SW480 (cell line): ENCODE measurements around the gene KYNU.
"Not testable (repeated sequence)": the region's sequence is repeated elsewhere in the genome, so short reads cannot be mapped to it uniquely, and the experiment has no call there.

Experiments
- DNase-seq: peaks from one replicate; pipeline ENCODE4 v3.0.0-alpha.2; 2016; ENCODE audit warnings: low spot score

KYNU gene

DNA sequence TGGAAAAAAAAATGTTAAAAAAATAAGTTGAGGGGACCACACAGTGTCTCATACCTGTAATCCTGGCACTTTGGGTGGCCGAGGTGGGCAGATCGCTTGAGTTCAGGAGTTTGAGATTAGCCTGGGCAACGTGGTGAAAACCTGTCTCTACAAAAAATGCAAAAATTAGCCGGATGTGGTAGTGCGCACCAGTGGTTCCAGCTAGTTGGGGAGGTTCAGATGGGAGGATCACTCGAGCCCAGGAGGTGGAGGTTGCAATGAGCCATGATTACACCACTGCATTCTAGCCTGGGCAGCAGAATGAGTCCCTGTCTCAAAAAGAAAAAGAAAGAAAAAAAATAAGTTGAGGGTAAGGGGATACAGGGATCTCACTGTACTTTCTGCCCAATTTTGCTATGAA lies 6.1 kb upstream of the KYNU start:
- DNase-seq: no peak

DNA sequence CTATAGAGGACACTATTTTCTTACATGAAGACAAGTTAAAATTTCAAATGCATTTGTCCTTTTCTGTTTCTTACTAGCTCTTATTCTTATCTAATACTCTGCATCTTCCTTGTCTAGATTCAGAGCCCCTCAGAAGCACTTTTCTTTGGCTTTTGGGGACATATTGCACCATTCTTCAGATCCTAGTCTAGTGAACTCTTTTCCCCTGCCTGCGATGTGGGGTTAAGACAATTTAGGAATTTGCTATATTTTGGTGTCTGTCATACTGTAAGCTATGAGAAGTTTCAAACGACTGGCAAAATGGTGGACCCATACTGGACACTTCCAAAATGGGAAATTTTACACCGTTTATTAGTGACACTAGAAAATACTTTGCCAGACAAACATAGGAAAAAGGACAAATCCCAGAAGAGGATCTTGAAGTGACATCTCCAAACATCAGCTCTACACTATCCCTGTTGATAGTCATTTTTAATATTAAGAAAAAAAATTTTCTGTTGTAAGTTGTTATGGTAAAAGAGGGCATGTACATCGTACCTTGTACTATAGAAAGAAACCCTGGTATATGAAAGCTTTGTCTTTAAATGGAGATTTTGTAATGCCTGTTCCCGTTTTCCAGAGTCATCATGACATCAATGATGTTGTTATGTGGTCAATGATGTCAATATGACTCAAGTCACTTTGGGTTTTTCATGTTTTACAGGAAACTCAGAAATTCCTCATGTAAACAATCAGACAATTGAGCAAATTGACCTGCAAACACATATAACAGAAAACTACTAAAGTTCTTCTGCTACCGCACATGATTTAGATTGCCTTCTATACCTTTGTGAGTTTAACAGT lies 4.4 kb upstream of the KYNU start:
- no peak for DNase-seq

DNA sequence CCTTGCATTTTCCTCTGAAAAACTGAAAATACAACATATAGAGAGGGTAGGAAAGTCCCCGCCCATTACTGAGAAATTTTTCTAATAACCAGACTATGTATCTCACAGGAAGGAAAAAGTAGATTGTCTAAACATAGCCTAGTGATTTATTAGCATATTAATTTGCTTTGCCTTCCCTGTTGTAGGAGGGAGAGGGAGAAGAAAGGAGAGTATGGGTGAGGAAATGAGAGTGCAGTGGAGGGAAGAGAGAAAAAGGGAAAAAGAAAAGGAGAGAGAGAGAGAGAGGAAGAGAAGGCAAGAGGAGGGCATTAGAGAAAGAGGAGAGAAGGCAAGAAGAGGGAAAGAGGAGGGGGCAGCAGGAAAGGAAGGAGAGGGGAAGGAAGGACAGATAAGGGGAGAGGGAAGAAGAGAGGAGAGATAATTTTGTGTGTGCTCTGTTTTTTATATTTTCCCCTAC lies 3.6 kb upstream of the KYNU start:
- DNase-seq: no peak

DNA sequence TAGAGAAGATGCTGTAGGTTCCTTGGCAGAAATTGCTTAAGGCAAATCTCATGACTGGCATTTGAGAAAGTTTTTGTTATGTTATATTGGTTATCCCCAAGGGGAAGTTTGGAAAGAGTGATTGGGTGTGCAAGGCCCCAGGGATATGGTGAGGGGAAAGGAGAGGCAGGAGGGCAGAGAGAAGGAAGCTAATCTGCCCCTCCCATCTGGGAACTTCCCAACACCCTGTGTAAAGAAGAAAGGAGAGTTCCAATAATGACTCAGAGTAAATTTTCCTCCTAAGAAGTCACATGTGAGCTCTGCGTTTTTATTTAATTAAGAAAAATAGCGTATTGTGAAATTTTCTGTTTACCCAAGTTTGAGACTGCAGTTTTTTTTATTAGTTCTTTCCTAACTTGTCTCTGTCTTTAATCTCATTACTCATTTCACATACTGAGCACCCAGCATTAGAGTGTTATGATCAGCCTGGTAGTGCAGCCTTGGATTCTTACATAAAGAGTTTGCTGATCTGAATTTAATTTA lies 3.1 kb upstream of the KYNU start:
- DNase-seq: no peak

DNA sequence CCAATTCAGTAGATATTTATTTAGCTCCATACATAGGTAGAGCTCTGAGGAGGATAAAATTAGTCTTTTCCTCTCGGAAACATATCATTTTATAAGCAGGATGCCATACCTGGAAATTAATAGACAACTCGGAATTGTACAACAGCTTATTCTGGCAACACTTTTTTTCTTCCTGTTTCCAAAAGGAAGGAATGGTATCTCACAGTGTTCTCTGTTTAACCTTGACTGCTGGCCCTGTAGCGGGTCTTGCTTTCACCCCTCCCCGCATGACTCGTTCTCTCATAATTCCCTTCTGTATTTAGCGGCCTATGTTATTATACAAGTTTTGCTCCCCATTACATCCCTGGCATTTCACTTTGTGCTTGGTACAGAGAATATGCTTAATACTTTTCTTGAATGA lies 2.5 kb upstream of the KYNU start:
- no peak for DNase-seq

DNA sequence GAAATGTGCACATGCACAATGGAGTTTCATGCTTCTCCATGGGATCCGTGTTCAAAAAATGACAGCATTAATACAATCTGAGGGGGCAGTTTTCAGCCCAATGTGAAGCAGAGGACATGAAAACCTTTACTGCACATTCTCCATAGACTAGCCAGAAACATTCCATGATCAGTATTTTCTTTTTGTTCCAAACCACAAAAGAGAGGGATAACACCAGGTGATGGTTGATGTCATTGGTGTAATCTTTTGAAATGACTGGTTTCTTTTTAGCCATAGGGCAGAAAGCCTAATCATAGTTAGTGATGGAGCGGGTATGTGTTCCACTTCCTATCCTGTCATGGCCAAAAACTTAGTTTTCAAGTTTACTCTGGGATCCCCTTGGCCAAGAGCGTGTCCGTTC lies 1.8 kb upstream of the KYNU start:
- DNase-seq: no peak

DNA sequence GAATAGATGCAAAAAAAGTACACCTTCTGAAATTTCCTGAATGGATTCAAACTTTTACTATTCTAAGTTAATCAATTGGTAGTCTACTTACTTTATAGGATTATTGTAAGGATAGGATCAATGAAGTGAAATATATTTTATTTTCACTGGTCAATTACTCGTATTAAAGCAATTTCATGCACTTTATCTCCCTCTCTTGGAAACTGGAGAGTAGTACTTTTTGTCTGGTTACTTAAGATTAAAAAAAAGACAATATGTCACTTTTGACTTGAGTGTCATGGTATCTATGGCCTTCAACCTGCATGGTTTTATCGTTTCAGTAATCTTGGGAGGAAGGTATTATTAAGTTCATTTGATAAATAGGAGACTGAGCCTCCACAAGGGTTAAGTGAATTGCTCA lies 1.0 kb upstream of the KYNU start:
- DNase-seq: no peak

DNA sequence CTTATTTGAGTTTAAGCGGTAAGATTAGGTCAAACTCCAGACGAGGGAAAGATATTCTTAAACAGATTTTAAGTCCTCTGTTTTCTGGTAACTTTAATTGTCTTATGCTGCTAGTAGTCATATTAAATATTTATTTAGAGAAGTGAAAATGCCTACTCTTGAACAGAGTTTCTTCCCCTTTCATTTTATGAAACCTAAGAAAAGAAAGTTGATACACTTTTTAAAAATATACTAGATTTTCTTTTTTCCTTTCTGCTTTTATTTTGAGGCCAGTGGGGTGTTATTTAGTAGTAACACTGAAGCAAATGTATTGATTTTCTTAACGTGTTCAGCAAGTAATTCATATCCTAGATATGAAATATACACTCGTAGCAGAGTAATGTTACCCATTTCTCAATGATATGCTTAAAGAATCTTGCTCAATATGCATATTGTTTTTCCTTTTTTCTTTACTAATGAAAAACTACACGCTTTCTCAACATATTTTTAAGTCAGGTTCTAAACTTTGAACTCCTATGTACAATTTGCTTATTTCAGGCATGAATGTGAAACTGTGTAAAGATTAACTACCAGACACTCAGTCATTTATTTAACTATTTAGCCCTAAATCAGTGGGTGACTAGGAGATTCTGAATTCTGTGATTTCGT lies 691 bp downstream of the KYNU start:
- DNase-seq: no peak

DNA sequence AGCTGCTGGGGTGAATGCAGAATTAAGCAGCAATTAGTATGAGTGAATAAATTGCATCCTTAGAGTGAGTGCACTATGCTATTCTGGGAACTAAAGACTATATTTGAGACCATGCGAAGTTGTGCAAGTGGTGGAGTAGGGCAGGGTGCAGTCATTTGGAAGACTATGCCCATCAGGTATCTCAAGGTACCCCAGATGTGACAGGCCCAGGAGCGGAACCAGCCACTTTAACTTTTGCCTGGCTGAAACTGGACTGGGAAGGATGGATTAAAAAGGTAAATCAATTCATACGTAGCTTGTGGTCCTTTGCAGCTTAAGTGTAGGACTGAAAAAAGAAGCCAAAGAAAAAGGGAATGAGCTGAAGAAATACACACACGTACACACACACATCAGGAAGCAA lies 1.7 kb downstream of the KYNU start:
- no peak for DNase-seq

DNA sequence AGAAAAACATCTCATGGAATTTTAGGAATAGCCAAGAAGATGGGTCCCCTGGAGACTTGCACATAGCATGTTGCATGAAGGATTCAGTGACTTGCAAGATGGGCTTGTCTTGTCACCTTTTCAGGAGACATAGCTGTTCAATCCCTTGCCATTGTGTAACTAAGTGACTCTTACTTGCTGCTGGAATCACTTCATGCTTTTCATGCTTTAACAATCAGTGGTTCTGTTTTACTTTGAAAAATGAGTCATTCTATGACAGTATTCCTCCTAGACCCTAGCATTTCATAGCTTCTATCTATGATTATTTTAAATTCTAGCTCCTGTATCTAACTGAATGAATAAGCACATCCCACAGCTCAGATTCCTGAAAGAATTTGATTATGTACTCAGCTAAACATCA lies 2.8 kb downstream of the KYNU start:
- no peak for DNase-seq

DNA sequence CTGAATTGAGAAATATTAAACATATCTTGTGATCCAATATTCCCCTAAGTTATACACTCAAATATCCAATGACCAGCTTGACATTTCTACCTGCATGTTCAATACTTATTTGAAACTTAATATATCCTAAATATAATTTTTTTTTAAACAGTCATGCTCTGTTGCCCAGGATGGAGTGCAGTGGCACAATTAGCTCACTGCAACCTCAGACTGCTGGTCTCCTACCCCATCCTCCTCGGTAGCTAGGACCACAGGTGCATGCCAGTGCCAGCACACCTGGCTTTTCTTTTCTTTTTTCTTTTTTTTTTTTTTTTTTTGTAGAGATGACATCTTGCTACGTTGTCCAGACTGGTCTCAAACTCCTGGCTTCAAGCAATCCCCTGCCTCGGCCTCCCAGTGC lies 4.2 kb downstream of the KYNU start:
- DNase-seq: no peak

DNA sequence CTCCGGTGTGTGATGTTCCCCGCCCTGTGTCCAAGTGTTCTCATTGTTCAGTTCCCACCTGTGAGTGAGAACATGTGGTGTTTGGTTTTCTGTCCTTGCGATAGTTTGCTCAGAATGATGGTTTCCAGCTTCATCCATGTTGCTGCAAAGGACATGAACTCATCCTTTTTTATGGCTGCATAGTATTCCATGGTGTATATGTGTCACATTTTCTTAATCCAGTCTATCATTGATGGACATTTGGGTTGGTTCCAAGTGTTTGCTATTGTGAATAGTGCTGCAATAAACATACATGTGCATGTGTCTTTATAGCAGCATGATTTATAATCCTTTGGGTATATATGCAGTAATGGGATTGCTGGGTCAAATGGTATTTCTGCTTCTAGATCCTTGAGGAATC lies 5.0 kb downstream of the KYNU start:
- DNase-seq: not testable (repeated sequence)

DNA sequence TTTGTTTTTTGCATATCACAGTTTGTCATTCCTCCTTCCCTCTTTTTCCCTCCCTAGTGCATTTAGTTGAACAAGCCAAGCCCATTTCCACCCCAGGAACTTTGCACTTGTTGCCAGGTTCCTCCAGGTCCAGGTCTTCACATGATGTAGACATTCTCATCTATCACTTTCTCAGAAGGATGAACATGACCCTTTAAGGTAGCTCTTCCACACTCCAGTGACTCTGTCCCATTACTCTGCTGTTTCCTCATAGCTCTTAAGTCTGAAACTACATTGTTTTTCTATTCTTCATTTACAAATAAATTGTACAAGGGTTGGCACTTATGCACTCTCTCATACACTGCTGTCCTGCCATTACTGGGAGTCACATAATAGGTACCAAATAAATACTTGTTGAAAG lies 6.1 kb downstream of the KYNU start:
- DNase-seq: no peak

DNA sequence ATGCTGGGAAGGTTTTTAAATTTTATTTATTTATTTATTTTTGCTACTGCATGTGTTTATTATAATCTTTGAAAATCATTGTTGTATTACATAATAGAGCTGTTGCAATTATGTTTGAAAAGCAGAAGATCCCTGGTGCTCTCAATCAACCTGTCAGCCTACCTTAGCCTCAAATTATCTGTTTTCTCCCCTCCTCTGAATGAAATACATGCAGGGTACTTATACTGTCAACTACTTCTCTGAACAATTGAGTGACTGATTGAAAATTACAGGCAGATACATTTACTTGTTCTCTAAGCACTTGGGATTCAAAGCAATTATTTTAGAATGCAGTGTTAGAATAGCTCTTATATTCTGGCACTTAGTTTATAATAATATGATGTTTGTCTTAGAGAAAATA lies 8.1 kb downstream of the KYNU start:
- no peak for DNase-seq

DNA sequence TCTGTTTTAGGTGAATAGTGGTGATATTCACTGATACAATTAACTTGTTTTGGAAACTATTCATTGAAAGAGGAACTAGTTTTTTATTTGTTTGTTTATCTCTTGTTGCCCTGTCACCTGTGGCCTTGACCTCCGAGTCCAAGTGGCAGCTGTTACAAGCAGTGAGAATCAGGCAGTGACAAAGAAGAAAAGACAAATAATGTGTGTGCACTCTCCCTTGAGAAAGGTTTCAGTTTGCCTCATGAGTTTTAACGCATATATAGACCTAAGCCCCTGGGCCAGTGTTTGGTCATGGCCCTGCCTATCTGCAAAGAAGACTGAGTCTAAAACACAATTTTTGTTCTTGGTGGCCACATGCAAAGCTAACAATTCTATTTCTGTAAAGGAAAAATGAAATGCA lies 15.3 kb downstream of the KYNU start:
- DNase-seq: no peak

DNA sequence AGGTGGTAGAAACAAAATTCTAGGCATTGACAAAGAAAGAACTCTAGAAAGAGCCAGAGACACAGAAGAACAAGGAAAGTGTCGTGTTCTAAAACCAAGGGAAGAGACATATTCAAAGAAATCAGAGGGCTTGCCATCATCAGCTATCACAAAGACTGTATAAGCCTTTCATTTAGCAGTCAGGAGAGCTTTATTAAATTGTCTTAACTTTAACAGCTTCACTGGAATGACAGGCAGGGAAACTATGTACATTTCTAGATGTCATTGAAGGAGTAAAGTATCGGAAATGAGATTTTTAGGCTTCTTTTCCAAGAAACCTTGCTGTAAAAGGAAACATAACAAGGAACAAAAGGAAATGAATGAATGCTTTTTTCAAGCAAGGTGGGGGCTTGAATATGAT lies 15.8 kb downstream of the KYNU start:
- no peak for DNase-seq

DNA sequence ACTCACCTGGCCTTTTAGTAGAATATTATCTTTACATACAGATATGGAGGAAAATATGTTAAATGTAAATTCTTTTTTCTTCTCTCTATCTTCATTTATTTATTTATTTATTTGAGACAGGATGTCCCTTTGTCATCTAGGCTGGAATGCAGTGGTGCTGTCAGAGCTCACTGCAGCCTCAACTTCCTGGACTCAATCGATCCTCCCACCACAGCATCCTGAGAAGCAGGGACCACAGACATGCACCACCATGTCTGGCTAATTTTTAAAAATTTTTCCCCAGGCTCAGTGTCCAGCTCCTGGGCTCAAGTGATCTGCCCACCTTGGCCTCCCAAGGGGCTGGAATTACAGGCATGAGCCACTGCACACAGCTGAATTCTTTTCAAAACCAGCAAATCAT lies 20.3 kb downstream of the KYNU start:
- DNase-seq: no peak

DNA sequence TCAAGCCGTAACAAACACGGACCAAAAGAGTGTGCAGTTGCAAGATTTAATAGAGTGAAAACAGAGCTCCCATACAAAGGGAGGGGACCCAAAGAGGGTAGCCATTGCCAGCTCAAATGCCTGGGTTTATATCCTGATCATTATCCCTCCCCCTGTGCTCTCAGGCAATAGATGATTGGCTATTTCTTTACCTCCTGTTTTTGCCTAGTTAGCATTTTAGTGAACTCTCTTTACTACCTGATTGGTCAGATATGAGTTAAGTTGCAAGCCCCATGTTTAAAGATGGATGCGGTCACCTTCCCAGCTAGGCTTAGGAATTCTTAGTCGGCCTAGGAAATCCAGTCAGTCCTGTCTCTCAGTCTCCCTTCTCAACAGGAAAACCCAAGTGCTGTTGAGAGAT lies 22.9 kb downstream of the KYNU start:
- DNase-seq: not testable (repeated sequence)

DNA sequence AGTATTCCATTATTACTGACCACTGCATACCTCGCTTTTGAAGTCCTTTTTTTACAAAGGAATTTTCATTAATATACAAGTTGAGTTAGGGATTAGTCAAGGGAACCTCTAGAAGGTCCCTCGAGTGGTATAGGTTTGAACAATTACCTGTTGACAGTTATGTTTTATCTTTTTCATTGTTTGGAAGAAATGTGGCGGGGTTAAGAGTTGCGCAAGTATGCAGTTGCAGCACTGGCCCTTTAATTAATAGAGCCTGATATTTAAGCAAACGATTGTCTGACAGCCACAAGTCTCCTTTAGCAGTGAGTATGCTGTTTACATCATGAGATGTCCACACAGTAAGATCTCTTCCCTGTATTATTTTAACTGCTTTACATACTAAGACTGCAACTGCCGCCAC lies 24.3 kb downstream of the KYNU start:
- no peak for DNase-seq

DNA sequence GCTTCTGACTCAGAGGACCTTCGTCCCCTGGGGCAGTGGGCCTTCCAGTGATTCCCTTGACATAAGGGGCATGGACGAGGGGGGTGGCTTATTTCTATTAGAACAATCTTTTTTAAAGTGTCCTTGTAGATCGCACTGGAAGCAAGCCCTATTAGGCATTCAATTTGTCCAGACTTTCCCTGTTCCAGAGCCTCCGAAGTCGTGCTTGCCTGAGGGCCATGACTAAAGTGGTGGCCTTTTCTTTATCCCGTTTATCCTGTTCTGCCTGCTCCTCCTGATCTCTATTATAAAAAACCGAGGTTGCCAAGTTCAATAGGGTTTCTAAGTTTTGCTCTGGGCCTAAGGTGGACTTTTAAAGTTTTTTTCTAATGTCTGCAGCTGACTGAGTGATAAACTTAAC lies 26.3 kb downstream of the KYNU start:
- DNase-seq: not testable (repeated sequence)

DNA sequence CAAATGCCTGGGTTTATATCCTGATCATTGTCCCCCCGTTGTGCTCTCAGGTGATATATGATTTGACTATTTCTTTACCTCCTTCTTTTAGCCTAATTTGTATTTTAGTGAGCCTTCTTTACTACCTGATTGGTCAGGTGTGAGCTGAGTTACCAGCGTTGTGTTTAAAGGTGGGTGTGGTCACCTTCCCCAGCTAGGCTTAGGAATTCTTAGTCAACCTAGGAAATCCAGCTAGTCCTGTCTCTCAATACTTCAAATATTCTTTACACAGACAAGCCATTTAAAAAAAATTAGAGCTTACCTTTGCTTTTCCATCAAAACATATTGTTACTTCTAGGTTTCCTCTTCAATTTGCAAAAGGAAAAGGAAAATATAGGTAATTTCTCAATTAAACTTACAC lies 30.2 kb downstream of the KYNU start:
- no peak for DNase-seq

DNA sequence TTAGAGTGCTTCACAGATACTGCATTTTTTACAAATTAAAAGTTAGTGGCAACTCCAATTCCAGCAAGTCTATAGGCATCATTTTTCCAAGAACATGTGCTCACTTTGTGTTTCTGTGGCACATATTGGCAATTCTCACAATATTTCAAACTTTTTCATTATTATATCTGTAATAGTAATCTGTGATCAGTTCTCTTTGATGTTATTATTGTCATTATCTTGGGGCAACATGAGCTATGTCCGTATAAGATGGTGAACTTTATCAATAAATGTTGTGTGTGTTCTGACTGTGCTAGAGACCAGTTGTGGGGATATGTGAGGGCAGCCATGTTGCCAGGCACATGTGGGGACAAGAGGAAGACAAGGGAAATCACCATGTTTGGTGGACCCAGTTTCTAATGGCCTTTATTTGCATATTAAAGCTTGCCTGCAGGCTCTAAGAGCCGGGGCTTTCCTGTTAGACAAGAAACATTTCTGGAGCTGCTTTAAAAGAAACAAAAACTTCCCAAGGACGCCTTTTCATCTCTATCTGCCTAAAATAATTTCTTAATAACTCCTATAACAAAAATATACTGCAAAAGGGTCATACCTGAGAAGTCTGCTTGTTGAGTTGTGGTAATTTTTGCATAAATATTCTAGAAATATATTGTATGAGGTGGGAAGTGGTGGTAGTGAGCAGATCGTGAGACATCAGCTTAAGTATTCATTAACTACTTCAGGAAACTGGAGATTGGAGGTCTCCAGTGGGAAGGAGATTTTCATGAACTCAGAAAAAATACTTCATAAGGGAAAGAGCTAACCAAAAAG lies 37.2 kb downstream of the KYNU start:
- no peak for DNase-seq

DNA sequence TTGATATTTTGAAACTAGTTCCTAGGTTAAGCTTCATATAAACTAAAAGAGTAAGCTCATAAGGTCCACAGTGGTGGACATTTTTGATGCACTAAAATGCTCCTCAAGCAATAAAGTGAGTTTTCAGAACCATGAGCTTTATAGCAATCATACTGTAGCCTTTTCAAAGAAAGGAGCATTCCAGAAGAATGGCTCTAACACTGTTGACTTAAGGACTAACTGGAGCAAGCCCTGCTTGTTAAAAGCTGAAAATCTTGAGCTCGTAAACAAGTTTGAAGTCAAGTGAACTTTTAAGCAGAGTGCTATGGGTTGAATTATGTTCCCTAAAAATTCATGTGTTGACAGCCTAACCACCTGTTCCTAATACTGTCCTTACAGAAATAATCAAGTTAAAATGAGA lies 38.0 kb downstream of the KYNU start:
- no peak for DNase-seq
